Esophagus muscularis mucosa (tissue), 4 donors: ENCODE results near the gene LIMK1. TPM values are rescaled to one million over a fixed set of nuclear protein-coding genes. Genes with fewer than 3 reads are reported as not detected.

Source experiments
- DNase-seq: peaks from one replicate; pipeline ENCODE4 v3.0.0-alpha.2; 2017; ENCODE audit errors: extremely low spot score
- H3K27ac ChIP-seq, 4 donors: fragments of 200-600 bp; sonication (generic); replicated peaks in 1 of 4; 1 replicate in 3 of 4; 2 replicates in 1 of 4; pipeline ENCODE4 v1.5.1; 2016 to 2019; ENCODE audit warnings: mild to moderate bottlenecking in 1 of 4
- H3K27me3 ChIP-seq, 4 donors: fragments of 200-600 bp; sonication (generic); one replicate each; pipeline versions ENCODE4 v1.5.1 to v1.6.0; 2016 to 2019
- H3K36me3 ChIP-seq, 4 donors: fragments of 200-600 bp; sonication (generic); one replicate each; pipeline ENCODE4 v1.5.1; 2016 to 2019
- H3K4me1 ChIP-seq, 4 donors: fragments of 200-600 bp; sonication (generic); one replicate each; pipeline ENCODE4 v1.5.1; 2016 to 2019
- H3K4me3 ChIP-seq, 4 donors: fragments of 200-600 bp; sonication (generic); 1 replicate in 2 of 4; 2 replicates in 2 of 4; pipeline ENCODE4 v1.5.1; 2016 to 2019; ENCODE audit warnings: mild to moderate bottlenecking in 4 of 4, moderate library complexity in 1 of 4
- H3K9me3 ChIP-seq, 4 donors: fragments of 200-600 bp; sonication (generic); 1 replicate in 3 of 4; 2 replicates in 1 of 4; pipeline ENCODE4 v1.5.1; 2016 to 2019
- CTCF ChIP-seq, 3 experiments: fragments of 200-600 bp in 2 of 3; fragments of 450-650 bp in 1 of 3; sonication (generic) in 2 of 3; IDR thresholded peaks; one replicate each; pipeline ENCODE4 v1.5.1; 2017 to 2019; ENCODE audit warnings: antibody characterized with exemption in 3 of 3, mild to moderate bottlenecking in 2 of 3, moderate library complexity in 1 of 3
- EP300 ChIP-seq: sonication (generic); formaldehyde crosslinking; IDR thresholded peaks from one replicate; pipeline ENCODE4 v1.6.1; 2017; ENCODE audit warnings: antibody characterized with exemption
- POLR2A ChIP-seq: fragments of 450-650 bp; IDR thresholded peaks from one replicate; pipeline ENCODE4 v1.6.1; 2017; ENCODE audit warnings: antibody characterized with exemption, moderate library complexity, mild to moderate bottlenecking, low read depth
- POLR2AphosphoS5 ChIP-seq, 2 donors: sonication (generic); formaldehyde crosslinking; IDR thresholded peaks; one replicate each; pipeline ENCODE4 v1.6.1; 2017; ENCODE audit warnings: antibody characterized with exemption in 2 of 2
- WGBS: methylation state at CpG from one replicate; pipeline ENCODE4 v1.1.5; 2018; 5-methylcytosine and 5-hydroxymethylcytosine counted together
- intact Hi-C: fragments of 100-400 bp; cut with DNase I; formaldehyde crosslinking; loops from one replicate; pipeline ENCODE4 v1.15.1; 2023
- total RNA-seq, 4 donors: library from RNA; depleted of rRNA; stranded (reverse); fragments of >200 nt; gene quantifications; one replicate each; pipeline versions ENCODE4 v1.1.0 to v1.2.1, GENCODE V29; 2016

LIMK1 gene
- total RNA-seq, 4 donors from 2014 or later, result 10.0 to 19.3 (median 11.9) TPM

- Histone ChIP-seq H3K9me3 (no peaks in the 10 kb centered on the region), H3K36me3 (peaks cover 76 to 100% (median 94%) of the 10 kb centered on the region in 4 donors), H3K4me1 (peaks cover 0 to 16% (median 12%) of the 10 kb centered on the region in 4 donors), H3K27me3 (no peaks in the 10 kb centered on the region), H3K4me3 (no peak overlapping the region), H3K27ac (no peak overlapping the region)
- no peak for DNase-seq
- TF ChIP-seq POLR2AphosphoS5 (IDR thresholded peaks at IDR 0.05) (peak in 1 of 2 donors; percentile 1), CTCF (IDR thresholded peaks at IDR 0.05) (no peak)
- intact Hi-C loops, result no loop called here
- WGBS, result 81% methylated on average over 5 of the region's 5 CpGs
Measured at GRCh38 chr7:74047804-74048380, 35.7 kb upstream of the LIMK1 start.

- Histone ChIP-seq H3K27ac (no peak overlapping the region), H3K9me3 (no peaks in the 10 kb centered on the region), H3K36me3 (peaks cover 76 to 100% (median 95%) of the 10 kb centered on the region in 4 donors), H3K27me3 (no peaks in the 10 kb centered on the region), H3K4me3 (no peak overlapping the region), H3K4me1 (peaks cover 0 to 3% (median 2%) of the 10 kb centered on the region in 4 donors)
- TF ChIP-seq POLR2AphosphoS5 (IDR thresholded peaks at IDR 0.05) (no peak), CTCF (IDR thresholded peaks at IDR 0.05) (no peak), POLR2A (no peak), EP300 (no peak)
- WGBS, result over 99% methylated on average over 2 of the region's 2 CpGs
- DNase-seq, result no peak
- intact Hi-C loops, result no loop called here
Measured at GRCh38 chr7:74048999-74049599, 34.5 kb upstream of the LIMK1 start.

- intact Hi-C loops, result no loop called here
- WGBS, result 86% methylated on average over 3 of the region's 3 CpGs
- no peak for DNase-seq
- Histone ChIP-seq H3K27ac (no peak overlapping the region), H3K4me1 (no peaks in the 10 kb centered on the region), H3K36me3 (peaks cover 77 to 100% (median 93%) of the 10 kb centered on the region in 4 donors), H3K27me3 (no peaks in the 10 kb centered on the region), H3K9me3 (no peaks in the 10 kb centered on the region), H3K4me3 (no peak overlapping the region)
- TF ChIP-seq POLR2AphosphoS5 (IDR thresholded peaks at IDR 0.05) (no peak), EP300 (no peak), CTCF (IDR thresholded peaks at IDR 0.05) (no peak)
Measured at GRCh38 chr7:74049997-74050798, 33.4 kb upstream of the LIMK1 start.

DNA sequence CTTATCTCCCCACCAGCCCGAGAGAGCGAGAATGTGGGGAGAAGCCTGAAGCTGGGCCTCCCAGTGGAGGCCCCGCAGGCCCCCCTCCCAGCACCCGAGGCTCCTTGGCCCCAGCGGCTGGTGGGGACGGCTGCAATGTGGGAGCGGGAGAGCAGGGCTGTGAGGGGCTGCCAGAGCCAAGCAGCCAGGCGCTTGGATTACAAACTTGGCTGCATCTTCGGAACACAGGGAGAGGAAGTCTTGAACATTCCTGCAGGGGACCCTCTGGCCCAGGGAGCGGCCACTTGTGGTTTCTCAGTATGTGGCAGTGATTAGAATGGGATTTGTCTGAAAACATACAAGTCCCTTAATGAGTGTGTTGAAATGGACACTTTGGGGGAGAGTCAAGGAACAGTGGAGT is 32.4 kb upstream of the LIMK1 start:
- Histone ChIP-seq H3K36me3 (peaks cover 80 to 100% (median 92%) of the 10 kb centered on the region in 4 donors), H3K4me1 (no peaks in the 10 kb centered on the region), H3K4me3 (no peak overlapping the region), H3K27me3 (no peaks in the 10 kb centered on the region), H3K27ac (no peak overlapping the region), H3K9me3 (no peaks in the 10 kb centered on the region)
- no peak for TF ChIP-seq POLR2A
- TF ChIP-seq CTCF (IDR thresholded peaks at IDR 0.05), result no peak
- TF ChIP-seq POLR2AphosphoS5 (IDR thresholded peaks at IDR 0.05), result no peak
- no peak for TF ChIP-seq EP300
- 71% methylated on average over 6 of the region's 10 CpGs for WGBS
- intact Hi-C loops, result no loop called here
- no peak for DNase-seq
